GM21529 (cell line): ENCODE data around the gene STK26.
"Not testable (repeated sequence)": the region's sequence is repeated elsewhere in the genome, so short reads cannot be mapped to it uniquely, and the experiment has no call there.

Experiments
- ATAC-seq: cut with Tn5 transposase; IDR thresholded peaks from one replicate; pipeline ENCODE4 v1.9.1; 2021; ENCODE audit not compliant: unreplicated experiment

Gene STK26

DNA sequence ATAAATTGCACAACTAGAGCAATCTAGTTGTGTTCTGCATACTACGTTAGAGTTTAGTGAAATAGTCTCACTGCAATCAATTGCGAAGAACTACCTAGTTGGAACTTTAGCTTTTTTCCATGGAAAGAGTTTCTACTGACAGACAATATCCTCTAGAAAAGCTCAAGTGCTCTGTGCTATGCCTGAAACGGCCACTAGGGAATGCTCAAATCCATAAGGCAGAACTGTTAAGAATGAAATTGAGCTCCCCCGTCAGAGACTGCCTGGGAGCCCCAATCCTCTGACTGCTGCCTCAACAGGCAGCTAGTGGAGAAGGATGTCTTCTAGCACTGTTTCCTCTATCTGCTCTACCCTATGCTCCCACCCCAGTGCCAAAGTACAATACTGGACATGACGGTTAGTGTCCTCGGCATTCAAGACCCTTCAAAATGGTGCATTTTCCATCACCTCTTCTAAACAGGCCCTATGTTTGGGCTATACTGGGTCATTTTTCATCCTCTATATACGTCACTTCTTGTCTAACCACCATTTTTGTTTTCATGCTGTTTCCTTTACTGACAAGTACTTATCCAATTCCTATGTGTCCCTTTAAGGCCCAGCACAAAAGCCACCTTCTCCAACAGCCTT, 69.5 kb downstream of the STK26 start:
- ATAC-seq = peak; percentile 95

DNA sequence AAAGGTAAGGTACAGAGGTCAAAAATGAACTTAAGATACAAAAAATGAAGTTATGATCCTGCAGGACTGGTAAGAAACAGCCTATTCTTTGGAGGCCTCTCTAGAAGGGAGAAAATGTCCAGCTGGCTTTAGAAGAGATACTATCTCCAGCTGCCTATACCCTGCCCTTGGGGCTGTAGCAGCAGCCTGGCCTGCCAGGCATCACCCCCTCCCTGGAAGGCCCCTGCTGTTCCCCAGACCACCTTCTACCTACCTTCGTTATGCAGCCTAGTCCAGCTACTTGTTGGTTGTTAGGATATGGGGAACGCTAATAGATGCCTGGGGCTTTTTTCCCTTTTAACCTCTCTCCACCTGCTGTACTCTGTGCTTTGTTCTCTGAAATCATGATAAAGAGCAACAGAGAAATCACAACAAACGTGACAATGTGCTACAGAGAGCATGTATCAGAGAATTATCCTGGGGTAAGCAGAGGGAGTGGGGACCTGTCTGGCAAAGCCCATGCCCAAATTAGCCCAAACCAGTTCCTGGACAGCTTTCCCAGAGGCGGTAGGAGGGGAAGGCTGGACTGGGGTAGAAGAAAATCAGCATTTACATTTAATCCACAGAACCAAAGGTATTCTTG, 70.2 kb downstream of the STK26 start:
- ATAC-seq = no peak

DNA sequence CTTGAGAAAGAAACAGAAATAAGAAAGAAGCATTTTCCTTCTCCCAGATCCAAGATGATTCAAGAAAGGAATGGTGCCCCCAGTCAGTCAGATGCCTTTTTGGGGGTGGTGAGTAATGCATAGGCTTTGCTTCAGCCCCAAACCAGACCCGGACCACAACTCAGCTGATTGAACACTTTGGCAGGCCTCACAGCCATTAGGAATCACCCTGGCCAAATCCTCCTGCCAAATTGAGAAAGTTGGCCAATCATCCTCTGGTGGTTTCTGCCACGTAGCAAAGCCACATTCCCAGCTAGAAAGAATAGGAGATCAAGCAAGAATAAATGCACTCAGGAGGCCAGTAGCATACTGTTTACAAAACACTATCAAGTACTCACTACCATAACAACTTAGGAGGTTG, 71.1 kb downstream of the STK26 start:
- no peak for ATAC-seq

DNA sequence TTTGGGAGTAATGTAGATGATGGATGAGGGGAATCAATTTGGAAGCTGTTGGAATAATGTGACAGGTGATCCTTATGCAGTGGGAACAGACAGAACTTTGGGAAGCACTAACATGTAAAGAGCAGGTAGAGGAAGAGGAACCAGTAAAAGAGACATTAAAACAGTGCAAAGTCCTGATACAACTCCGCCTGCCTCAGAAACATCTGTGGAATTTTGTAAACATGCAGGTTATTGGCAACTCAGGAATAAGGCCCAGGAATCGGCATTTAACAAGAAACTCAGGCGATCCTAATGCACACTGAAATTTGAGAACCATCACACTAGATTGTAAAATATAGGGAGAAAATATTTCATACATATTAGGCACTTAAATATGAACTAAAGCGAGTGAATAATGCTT, 75.6 kb downstream of the STK26 start:
- not testable (repeated sequence) for ATAC-seq

DNA sequence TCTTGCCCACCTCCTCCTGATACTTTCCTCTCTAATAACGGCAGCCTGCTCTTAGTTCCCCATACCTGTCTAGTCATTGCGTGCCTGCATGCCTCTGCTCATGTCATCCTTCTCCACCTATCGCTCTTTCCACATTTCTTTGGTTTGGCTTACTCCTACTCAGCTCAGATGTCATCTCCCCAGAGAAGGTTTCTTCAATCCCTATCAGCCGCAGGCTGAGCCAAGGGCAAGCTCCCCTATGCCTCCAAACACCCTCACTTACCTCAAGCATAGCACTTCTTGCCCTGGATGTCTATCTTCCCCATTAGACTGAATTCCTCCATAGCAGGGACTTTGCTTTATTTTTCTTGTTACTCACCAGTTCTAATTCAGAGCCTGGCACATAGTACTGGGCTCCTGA, 78.1 kb downstream of the STK26 start:
- ATAC-seq = no peak

DNA sequence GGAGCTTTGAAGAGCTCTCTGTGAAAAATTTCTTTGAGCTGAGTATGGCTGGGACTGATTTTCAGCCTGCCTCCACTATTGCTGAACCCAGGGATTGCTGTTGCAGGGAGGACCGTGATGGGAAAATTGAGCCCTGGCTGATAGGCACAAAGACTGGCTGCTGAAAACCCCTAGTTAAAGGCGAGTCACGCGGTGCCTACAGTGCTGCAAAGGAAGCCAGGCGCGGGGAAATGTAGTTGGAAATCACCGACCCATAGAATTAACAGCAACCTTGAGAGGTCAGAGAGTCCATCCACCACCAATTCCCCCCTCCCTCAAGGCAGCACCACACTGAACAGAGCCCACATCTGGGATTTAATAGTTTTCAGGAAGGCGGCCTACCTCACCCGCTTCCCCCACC, 78.7 kb downstream of the STK26 start:
- no peak for ATAC-seq

DNA sequence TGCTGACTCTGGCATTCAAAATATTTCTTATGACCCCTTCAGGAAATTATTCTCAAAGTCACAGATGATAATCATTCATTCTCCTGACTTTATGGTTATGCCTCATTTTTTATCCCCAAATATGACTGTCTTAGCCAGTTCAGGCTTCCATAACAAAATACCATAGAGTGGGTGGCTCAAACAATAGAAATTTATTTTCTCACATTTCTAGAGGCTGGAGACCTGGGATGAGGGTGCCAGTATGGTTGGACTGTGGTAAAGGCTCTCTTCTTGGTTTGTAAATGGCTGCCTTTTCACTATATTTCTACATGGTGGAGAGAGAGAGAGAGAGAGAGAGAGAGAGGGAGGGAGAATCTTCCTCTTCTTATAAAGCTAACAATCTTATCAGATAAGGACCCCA, 84.2 kb downstream of the STK26 start:
- no peak for ATAC-seq

DNA sequence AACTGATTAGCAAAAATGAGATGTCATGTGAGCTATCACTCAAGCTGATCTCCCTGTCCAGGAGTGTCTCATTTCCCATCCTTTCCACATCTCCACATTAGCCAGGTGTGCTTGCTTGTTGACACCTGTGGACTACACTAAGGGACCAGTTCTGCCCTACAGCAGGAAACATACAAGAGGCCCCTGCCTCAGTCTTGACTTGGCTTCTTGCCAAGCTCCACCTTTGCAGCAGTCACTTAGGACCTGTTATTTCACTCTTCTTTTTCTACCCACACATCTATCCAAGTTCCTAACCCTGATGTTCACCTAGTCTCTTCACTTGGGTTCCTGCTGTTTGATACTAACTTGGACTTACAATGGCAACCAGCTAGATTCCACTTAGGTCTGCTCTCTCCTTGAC, 91.5 kb downstream of the STK26 start:
- no peak for ATAC-seq

DNA sequence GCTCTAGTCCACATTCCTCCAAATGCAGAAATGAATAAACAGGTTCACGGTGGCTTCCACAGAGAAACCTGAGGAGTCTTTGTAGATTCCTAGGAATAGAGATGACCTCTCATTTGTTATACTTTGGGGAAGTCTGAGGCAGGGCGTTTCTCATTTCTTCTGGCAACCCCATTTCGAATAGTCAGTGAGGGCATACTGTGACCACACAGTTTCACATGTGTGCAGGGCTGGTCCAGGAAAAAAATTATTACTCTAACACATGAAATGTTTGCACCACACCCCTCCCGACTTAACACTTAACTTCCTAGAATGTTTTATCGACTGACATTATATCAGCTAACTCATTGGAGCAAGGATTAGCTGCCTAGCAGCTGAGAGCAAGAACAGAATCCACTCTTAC, 92.7 kb downstream of the STK26 start:
- ATAC-seq = no peak

DNA sequence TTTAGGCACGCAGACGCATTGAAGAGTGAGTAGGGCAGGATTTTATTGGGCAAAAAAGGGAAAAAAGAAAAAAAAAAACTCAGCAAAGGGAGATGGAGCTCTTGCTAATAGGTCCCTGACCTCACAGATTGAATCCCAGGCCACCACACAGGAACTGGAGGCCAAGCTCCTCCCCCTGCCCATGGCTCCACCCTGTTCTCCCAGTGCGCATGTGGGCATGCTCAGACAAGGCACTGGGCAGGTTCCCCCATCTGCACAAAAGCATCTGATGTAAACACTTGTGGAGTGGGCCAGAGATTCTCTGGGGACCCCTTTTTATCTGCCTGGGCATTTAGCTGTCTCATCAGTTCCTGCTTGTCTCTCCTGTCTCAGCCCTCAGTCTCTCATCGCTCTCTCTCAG, 95.3 kb downstream of the STK26 start:
- no peak for ATAC-seq

DNA sequence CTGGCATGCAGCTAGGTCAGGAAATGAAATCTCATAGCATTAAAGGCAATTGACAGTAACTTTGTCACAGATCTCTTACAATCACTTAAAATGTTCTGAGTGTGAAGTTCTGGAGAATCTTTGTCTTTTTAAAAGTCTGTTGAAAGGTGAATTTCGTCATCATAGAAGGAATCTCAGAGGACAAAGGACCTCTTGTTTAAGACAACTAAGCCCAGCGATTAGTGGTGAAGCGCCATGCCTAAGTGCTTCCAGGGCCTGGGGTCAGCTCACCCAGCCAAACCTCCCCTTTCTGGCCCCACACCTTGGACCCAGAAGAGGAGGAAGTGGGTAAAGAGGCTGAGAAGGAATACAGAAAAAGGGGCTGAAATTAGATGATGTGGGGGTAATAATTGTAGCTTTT, 96.2 kb downstream of the STK26 start:
- ATAC-seq = no peak

DNA sequence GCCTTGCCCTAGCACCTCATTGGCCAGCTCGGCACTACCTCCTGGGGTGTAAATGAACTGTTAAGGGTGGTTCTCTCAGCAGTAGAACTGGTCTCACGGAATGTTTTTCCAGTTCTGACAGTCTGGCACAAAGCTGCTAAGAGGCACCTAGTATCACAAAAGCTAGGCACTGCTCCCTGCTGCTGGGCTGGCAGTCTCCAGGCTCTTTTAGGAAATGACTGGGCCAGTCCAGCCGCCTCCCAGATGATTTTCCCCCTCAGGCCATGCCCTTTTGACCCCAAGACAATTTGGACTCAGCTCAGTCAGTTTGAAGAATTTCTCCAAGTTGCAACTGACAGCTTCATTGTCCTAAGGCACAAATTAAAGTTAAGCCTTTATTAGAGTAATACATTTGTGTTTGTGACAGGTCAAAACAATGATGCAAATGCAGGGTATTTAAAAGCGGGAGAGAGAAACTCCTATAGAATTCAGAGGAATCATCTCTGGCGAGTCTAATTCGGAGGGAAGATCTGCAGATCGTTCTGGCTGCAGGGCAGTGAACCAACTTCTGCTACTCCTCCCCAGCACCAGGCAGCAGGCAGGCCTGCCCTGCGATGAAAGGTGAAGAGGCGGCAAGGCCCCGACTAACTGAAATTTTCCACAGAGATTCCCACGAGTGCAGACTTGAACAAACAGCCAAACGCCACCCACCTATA, 96.9 kb downstream of the STK26 start:
- ATAC-seq = no peak

DNA sequence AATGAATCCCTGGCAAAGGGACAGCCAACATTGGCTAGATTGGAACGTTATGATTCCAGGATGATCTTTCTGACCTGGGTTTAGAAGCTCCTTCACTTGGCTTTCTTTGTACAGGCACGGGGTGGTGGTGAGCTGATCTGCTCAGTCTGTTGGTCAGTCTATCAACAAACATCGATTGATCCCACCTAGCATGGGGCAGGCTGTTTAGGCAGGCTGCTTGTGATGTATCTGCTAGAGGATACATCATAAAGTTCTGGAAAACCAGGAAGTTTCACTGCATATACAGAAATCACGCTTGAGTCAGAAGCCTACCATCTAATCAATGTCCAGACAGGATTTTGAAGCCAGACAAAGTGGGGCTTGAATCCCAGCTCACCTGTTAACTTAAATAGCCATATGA, 97.8 kb downstream of the STK26 start:
- no peak for ATAC-seq
